Tibial nerve (tissue), 4 donors: ENCODE measurements around the gene FAM47E. TPM values are rescaled to one million over a fixed set of nuclear protein-coding genes. Genes with fewer than 3 reads are reported as not detected.

ENCODE experiments used
- DNase-seq, 2 donors: peaks; one replicate each; pipeline ENCODE4 v3.0.0-alpha.2; 2019; ENCODE audit warnings: low spot score in 2 of 2
- H3K27ac ChIP-seq, 4 donors: fragments of 200-600 bp; sonication (generic) in 3 of 4; one replicate each; pipeline ENCODE4 v1.5.1; 2017 to 2019; ENCODE audit warnings: mild to moderate bottlenecking in 1 of 4
- H3K27me3 ChIP-seq, 2 donors: fragments of 200-600 bp; sonication (generic) in 1 of 2; one replicate each; pipeline versions ENCODE4 v1.5.1 to v1.6.0; 2017 to 2019
- H3K36me3 ChIP-seq, 3 donors: fragments of 200-600 bp; sonication (generic); one replicate each; pipeline ENCODE4 v1.5.1; 2018 to 2019
- H3K4me1 ChIP-seq, 4 donors: fragments of 200-600 bp; sonication (generic) in 3 of 4; one replicate each; pipeline ENCODE4 v1.5.1; 2017 to 2019
- H3K4me3 ChIP-seq, 4 donors: fragments of 200-600 bp; sonication (generic) in 3 of 4; one replicate each; pipeline ENCODE4 v1.5.1; 2017 to 2019; ENCODE audit warnings: mild to moderate bottlenecking in 1 of 4, moderate library complexity in 1 of 4
- H3K9me3 ChIP-seq, 4 donors: fragments of 200-600 bp; sonication (generic) in 3 of 4; one replicate each; pipeline ENCODE4 v1.5.1; 2017 to 2019
- CTCF ChIP-seq, 5 experiments: fragments of 200-600 bp in 3 of 5; fragments of 450-650 bp in 2 of 5; sonication (generic) in 3 of 5; IDR thresholded peaks; one replicate each; pipeline ENCODE4 v1.5.1; 2016 to 2019; ENCODE audit warnings: antibody characterized with exemption in 5 of 5, mild to moderate bottlenecking in 3 of 5, moderate library complexity in 2 of 5
- EP300 ChIP-seq, 2 donors: sonication (generic); formaldehyde crosslinking; IDR thresholded peaks; one replicate each; pipeline ENCODE4 v1.6.1; 2017; ENCODE audit warnings: antibody characterized with exemption in 2 of 2, mild to moderate bottlenecking in 1 of 2
- POLR2A ChIP-seq, 2 donors: fragments of 450-650 bp; IDR thresholded peaks; one replicate each; pipeline ENCODE4 v1.6.1; 2017; ENCODE audit warnings: antibody characterized with exemption in 2 of 2, mild to moderate bottlenecking in 2 of 2, moderate library complexity in 2 of 2
- whole genome bisulfite sequencing, 2 donors: methylation state at CpG; one replicate each; pipeline ENCODE4 v1.1.5; 2018; 5-methylcytosine and 5-hydroxymethylcytosine counted together
- total RNA-seq, 4 donors: library from RNA; depleted of rRNA; stranded (reverse); fragments of >200 nt; gene quantifications; one replicate each; pipeline ENCODE4 v1.1.0, GENCODE V29; 2016

FAM47E gene
- total RNA-seq, 4 donors from 2014 or later: 0.30 to 4.6 (median 1.5) TPM

- Histone ChIP-seq H3K4me3 (no peak overlapping the region), H3K27ac (no peak overlapping the region), H3K27me3 (no peaks in the 10 kb centered on the region), H3K9me3 (no peaks in the 10 kb centered on the region), H3K36me3 (no peaks in the 10 kb centered on the region), H3K4me1 (no peaks in the 10 kb centered on the region)
- no peak for DNase-seq
- 50 to 85% methylated on average over 1 of the region's 1 CpG for WGBS, 2 donors
- TF ChIP-seq EP300 (IDR thresholded peaks at IDR 0.05) (no peak), CTCF (IDR thresholded peaks at IDR 0.05) (no peak), POLR2A (IDR thresholded peaks at IDR 0.05) (no peak)
These were observed 21.1 kb downstream of the FAM47E start for GRCh38 chr4:76272582-76272981.

GRCh38 chr4:76272999-76273398 is 21.5 kb downstream of the FAM47E start:
- no peak overlapping the region for H3K4me3 ChIP-seq
- H3K9me3 ChIP-seq: no peaks in the 10 kb centered on the region
- H3K4me1 ChIP-seq: no peaks in the 10 kb centered on the region
- no peak overlapping the region for H3K27ac ChIP-seq
- TF ChIP-seq CTCF (IDR thresholded peaks at IDR 0.05) (no peak), EP300 (IDR thresholded peaks at IDR 0.05) (no peak), POLR2A (IDR thresholded peaks at IDR 0.05) (no peak)
- no peaks in the 10 kb centered on the region for H3K36me3 ChIP-seq
- no peak for DNase-seq
- 78 to 83% methylated on average over 5 of the region's 5 CpGs for WGBS, 2 donors
- no peaks in the 10 kb centered on the region for H3K27me3 ChIP-seq

- H3K9me3 ChIP-seq: no peaks in the 10 kb centered on the region
- no peak overlapping the region for H3K4me3 ChIP-seq
- WGBS, 2 donors: 75 to 82% methylated on average over 3 of the region's 3 CpGs
- H3K27ac ChIP-seq: no peak overlapping the region
- no peaks in the 10 kb centered on the region for H3K36me3 ChIP-seq
- DNase-seq: no peak
- TF ChIP-seq EP300 (IDR thresholded peaks at IDR 0.05) (no peak), POLR2A (IDR thresholded peaks at IDR 0.05) (no peak), CTCF (IDR thresholded peaks at IDR 0.05) (no peak)
- H3K27me3 ChIP-seq: no peaks in the 10 kb centered on the region
- H3K4me1 ChIP-seq: no peaks in the 10 kb centered on the region
These were observed 24.1 kb downstream of the FAM47E start for GRCh38 chr4:76275486-76276124.

GRCh38 chr4:76276813-76277212 is 25.3 kb downstream of the FAM47E start:
- Histone ChIP-seq H3K4me3 (no peak overlapping the region), H3K27me3 (no peaks in the 10 kb centered on the region), H3K36me3 (no peaks in the 10 kb centered on the region), H3K4me1 (no peaks in the 10 kb centered on the region), H3K27ac (no peak overlapping the region), H3K9me3 (no peaks in the 10 kb centered on the region)
- no peak for TF ChIP-seq CTCF (IDR thresholded peaks at IDR 0.05)
- no peak for TF ChIP-seq EP300 (IDR thresholded peaks at IDR 0.05)
- TF ChIP-seq POLR2A (IDR thresholded peaks at IDR 0.05): no peak
- no peak for DNase-seq
- WGBS, 2 donors: 82 to 86% methylated on average over 9 of the region's 9 CpGs

GRCh38 chr4:76277667-76278066 is 26.1 kb downstream of the FAM47E start:
- WGBS, 2 donors: 61 to 62% methylated on average over 1 of the region's 1 CpG
- Histone ChIP-seq H3K4me3 (no peak overlapping the region), H3K27me3 (no peaks in the 10 kb centered on the region), H3K9me3 (no peaks in the 10 kb centered on the region), H3K4me1 (no peaks in the 10 kb centered on the region), H3K27ac (no peak overlapping the region), H3K36me3 (no peaks in the 10 kb centered on the region)
- no peak for DNase-seq
- no peak for TF ChIP-seq CTCF (IDR thresholded peaks at IDR 0.05)
- TF ChIP-seq EP300 (IDR thresholded peaks at IDR 0.05): no peak
- no peak for TF ChIP-seq POLR2A (IDR thresholded peaks at IDR 0.05)
